CD4-positive, alpha-beta T cell treated with Interleukin-4 for 1 hour (primary cell): ENCODE data around the gene NOS1AP.

Experiments
- DNase-seq, 2 donors: peaks; one replicate each; pipeline ENCODE4 v3.0.0-alpha.2; 2020 to 2022

NOS1AP gene

GRCh38 chr1:162305969-162306368 lies 236.5 kb downstream of the NOS1AP start:
- no peak for DNase-seq

GRCh38 chr1:162310337-162310736 lies 240.8 kb downstream of the NOS1AP start:
- no peak for DNase-seq

- DNase-seq, result no peak
These were observed 244.7 kb downstream of the NOS1AP start for GRCh38 chr1:162314206-162314605.

- no peak for DNase-seq
These were observed 246.2 kb downstream of the NOS1AP start for GRCh38 chr1:162315673-162316072.

GRCh38 chr1:162316187-162316586 lies 246.7 kb downstream of the NOS1AP start:
- no peak for DNase-seq

GRCh38 chr1:162317621-162318020 lies 248.1 kb downstream of the NOS1AP start:
- DNase-seq, result no peak

- no peak for DNase-seq
These were observed 250.1 kb downstream of the NOS1AP start for GRCh38 chr1:162319493-162320175.

- DNase-seq, result no peak
These were observed 252.4 kb downstream of the NOS1AP start for GRCh38 chr1:162321809-162322422.

GRCh38 chr1:162323023-162323422 lies 253.5 kb downstream of the NOS1AP start:
- DNase-seq, result no peak

- no peak for DNase-seq
These were observed 254.9 kb downstream of the NOS1AP start for GRCh38 chr1:162324396-162324795.

- DNase-seq, result no peak
These were observed 257.1 kb downstream of the NOS1AP start for GRCh38 chr1:162326559-162326958.

GRCh38 chr1:162327144-162327787 lies 257.8 kb downstream of the NOS1AP start:
- no peak for DNase-seq

GRCh38 chr1:162327788-162328165 lies 258.3 kb downstream of the NOS1AP start:
- no peak for DNase-seq

GRCh38 chr1:162328512-162328911 lies 259.0 kb downstream of the NOS1AP start:
- DNase-seq, result no peak

GRCh38 chr1:162329826-162330225 lies 260.3 kb downstream of the NOS1AP start:
- no peak for DNase-seq

GRCh38 chr1:162333991-162334390 lies 264.5 kb downstream of the NOS1AP start:
- DNase-seq, result no peak

- DNase-seq, result no peak
These were observed 265.6 kb downstream of the NOS1AP start for GRCh38 chr1:162335126-162335525.

- no peak for DNase-seq
These were observed 267.3 kb downstream of the NOS1AP start for GRCh38 chr1:162336621-162337285.

GRCh38 chr1:162342452-162342983 lies 273.0 kb downstream of the NOS1AP start:
- DNase-seq, result no peak

GRCh38 chr1:162343470-162343869 lies 274.0 kb downstream of the NOS1AP start:
- no peak for DNase-seq

GRCh38 chr1:162347281-162347680 lies 277.8 kb downstream of the NOS1AP start:
- no peak for DNase-seq

GRCh38 chr1:162349635-162350330 lies 280.3 kb downstream of the NOS1AP start:
- no peak for DNase-seq
